Measurements from ENCODE around the gene RADX.

GRCh38 chrX:106680716-106681115 is 68.9 kb downstream of the RADX start:
- no peak for TF ChIP-seq POLR2A (IDR thresholded peaks at IDR 0.05)
- TF ChIP-seq CTCF (IDR thresholded peaks at IDR 0.05): no peak

Measured in prostate gland (tissue), 2 donors.